Hepatocyte (in vitro differentiated cells): Measurements from ENCODE around the gene MRGPRF.

Experiments
- EZH2 ChIP-seq: fragments of 200-600 bp; sonication (generic); IDR thresholded peaks from 2 replicates; pipeline ENCODE4 v1.6.1; 2016; ENCODE audit warnings: antibody characterized with exemption, mild to moderate bottlenecking, borderline replicate concordance
- EZH2phosphoT487 ChIP-seq: fragments of 200-600 bp; sonication (generic); IDR thresholded peaks from one replicate; pipeline ENCODE4 v1.6.1; 2018; ENCODE audit warnings: antibody characterized with exemption, mild to moderate bottlenecking, low read depth, moderate library complexity; ENCODE audit not compliant: unreplicated experiment, severe bottlenecking
- TF ChIP-seq, protein P1 (sequence below): fragments of 200-600 bp; sonication (generic); IDR thresholded peaks from 2 replicates; pipeline ENCODE4 v1.5.1; 2016; ENCODE audit warnings: antibody characterized with exemption, mild to moderate bottlenecking; ENCODE audit not compliant: poor library complexity

DNA sequence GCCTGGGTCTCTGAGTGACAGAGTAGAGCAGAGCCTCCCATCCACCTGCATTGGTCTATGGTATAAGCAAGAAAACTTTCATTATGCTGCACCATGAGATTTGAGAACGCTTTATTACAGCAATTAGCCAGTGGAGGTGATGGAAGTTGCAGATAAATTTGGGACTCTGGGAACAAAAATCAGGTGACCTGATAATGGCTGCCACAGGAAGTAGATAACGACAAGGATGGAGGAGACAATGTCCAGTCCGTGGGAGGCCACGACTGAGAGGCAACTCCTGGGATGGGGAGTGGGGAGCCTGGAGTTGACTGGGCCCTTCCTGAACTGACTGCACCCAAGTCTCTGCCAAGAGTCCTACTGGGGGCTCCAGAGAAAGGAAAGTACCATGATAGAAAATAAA lies 37.0 kb downstream of the MRGPRF start:
- TF ChIP-seq, protein P1, sequence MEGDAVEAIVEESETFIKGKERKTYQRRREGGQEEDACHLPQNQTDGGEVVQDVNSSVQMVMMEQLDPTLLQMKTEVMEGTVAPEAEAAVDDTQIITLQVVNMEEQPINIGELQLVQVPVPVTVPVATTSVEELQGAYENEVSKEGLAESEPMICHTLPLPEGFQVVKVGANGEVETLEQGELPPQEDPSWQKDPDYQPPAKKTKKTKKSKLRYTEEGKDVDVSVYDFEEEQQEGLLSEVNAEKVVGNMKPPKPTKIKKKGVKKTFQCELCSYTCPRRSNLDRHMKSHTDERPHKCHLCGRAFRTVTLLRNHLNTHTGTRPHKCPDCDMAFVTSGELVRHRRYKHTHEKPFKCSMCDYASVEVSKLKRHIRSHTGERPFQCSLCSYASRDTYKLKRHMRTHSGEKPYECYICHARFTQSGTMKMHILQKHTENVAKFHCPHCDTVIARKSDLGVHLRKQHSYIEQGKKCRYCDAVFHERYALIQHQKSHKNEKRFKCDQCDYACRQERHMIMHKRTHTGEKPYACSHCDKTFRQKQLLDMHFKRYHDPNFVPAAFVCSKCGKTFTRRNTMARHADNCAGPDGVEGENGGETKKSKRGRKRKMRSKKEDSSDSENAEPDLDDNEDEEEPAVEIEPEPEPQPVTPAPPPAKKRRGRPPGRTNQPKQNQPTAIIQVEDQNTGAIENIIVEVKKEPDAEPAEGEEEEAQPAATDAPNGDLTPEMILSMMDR: no peak
- TF ChIP-seq EZH2 (no peak), EZH2phosphoT487 (no peak)
